HEK293 (cell line): ENCODE results near the gene CPT1C.

Experiments
- CTCF ChIA-PET: fragments of 350-600 bp; formaldehyde crosslinking; extraction: SDS; loops from one replicate; lab custom pipeline; 2021; ENCODE audit warnings: antibody characterized with exemption; lab: Yijun Ruan, JAX
- POLR2A ChIA-PET: fragments of 300-600 bp; formaldehyde crosslinking; extraction: SDS; loops from one replicate; lab custom pipeline; 2020; ENCODE audit warnings: antibody characterized with exemption, inconsistent platforms; lab: Yijun Ruan, JAX
- H3K27ac ChIP-seq: fragments of 200-500 bp; sonication (Bioruptor generic); 2 replicates; pipeline ENCODE4 v1.5.1; 2014; ENCODE audit warnings: low read depth, low read length, control low read depth, inconsistent platforms; ENCODE audit errors: extremely low read depth
- H3K36me3 ChIP-seq, 2 experiments: fragments of 200-500 bp in 1 of 2; sonication (Bioruptor generic) in 1 of 2; 1 replicate in 1 of 2; 2 replicates in 1 of 2; pipeline ENCODE4 v1.5.1; 2014 to 2017; ENCODE audit warnings: inconsistent platforms in 2 of 2, low read length in 2 of 2; ENCODE audit not compliant: control insufficient read depth in 2 of 2, insufficient read depth in 1 of 2
- H3K4me1 ChIP-seq: fragments of 200-500 bp; sonication (Bioruptor generic); 2 replicates; pipeline ENCODE4 v1.5.1; 2014; ENCODE audit warnings: mild to moderate bottlenecking, low read length, inconsistent platforms; ENCODE audit not compliant: control insufficient read depth, insufficient read depth
- H3K4me3 ChIP-seq: 2 replicates; pipeline ENCODE4 v1.5.1; 2011; ENCODE audit warnings: low read depth, mild to moderate bottlenecking, control low read depth, low read length, moderate library complexity
- H3K9me3 ChIP-seq: fragments of 200-500 bp; sonication (Bioruptor generic); 2 replicates; pipeline ENCODE4 v1.5.1; 2014; ENCODE audit warnings: low read depth, low read length, inconsistent platforms; ENCODE audit not compliant: control insufficient read depth, insufficient read depth
- EGR2 ChIP-seq: fragments of 450-650 bp; formaldehyde crosslinking; IDR thresholded peaks from 2 replicates; pipeline ENCODE4 v1.5.1; 2016; ENCODE audit warnings: low read depth, missing biosample characterization, missing genetic modification characterization
- GLI4 ChIP-seq: fragments of 450-650 bp; formaldehyde crosslinking; IDR thresholded peaks from 2 replicates; pipeline ENCODE4 v1.5.1; 2016; ENCODE audit warnings: missing biosample characterization, missing genetic modification characterization
- GLIS2 ChIP-seq: fragments of 450-650 bp; formaldehyde crosslinking; IDR thresholded peaks from 2 replicates; pipeline ENCODE4 v1.5.1; 2016; ENCODE audit warnings: missing biosample characterization, missing genetic modification characterization
- HIC1 ChIP-seq: fragments of 450-650 bp; formaldehyde crosslinking; IDR thresholded peaks from 2 replicates; pipeline ENCODE4 v1.5.1; 2016; ENCODE audit warnings: missing biosample characterization, missing genetic modification characterization
- KLF10 ChIP-seq: fragments of 450-650 bp; IDR thresholded peaks from 2 replicates; pipeline ENCODE4 v1.5.1; 2018; ENCODE audit warnings: missing biosample characterization, mild to moderate bottlenecking, missing genetic modification characterization
- PRDM1 ChIP-seq: fragments of 450-650 bp; formaldehyde crosslinking; IDR thresholded peaks from 2 replicates; pipeline ENCODE4; 2016; ENCODE audit warnings: missing biosample characterization, missing genetic modification characterization
- REST ChIP-seq: fragments of 450-650 bp; formaldehyde crosslinking; IDR thresholded peaks from 2 replicates; pipeline ENCODE4 v1.5.1; 2016; ENCODE audit warnings: missing biosample characterization, missing genetic modification characterization
- SP7 ChIP-seq: fragments of 450-650 bp; formaldehyde crosslinking; IDR thresholded peaks from 2 replicates; pipeline ENCODE4 v1.5.1; 2016; ENCODE audit warnings: missing biosample characterization, missing genetic modification characterization
- WT1 ChIP-seq: fragments of 450-650 bp; formaldehyde crosslinking; IDR thresholded peaks from 2 replicates; pipeline ENCODE4 v1.5.1; 2016; ENCODE audit warnings: missing biosample characterization, missing genetic modification characterization
- ZFHX2 ChIP-seq: fragments of 450-650 bp; formaldehyde crosslinking; conservative IDR thresholded peaks from 2 replicates; pipeline ENCODE4 v1.5.1; 2016; ENCODE audit warnings: missing biosample characterization, missing genetic modification characterization
- ZNF473 ChIP-seq: fragments of 450-650 bp; formaldehyde crosslinking; IDR thresholded peaks from 2 replicates; pipeline ENCODE4 v1.5.1; 2017; ENCODE audit warnings: missing biosample characterization, missing genetic modification characterization
- ZNF513 ChIP-seq: fragments of 450-650 bp; IDR thresholded peaks from 2 replicates; pipeline ENCODE4 v1.5.1; 2018; ENCODE audit warnings: missing biosample characterization, missing genetic modification characterization
- ZNF561 ChIP-seq: fragments of 450-650 bp; IDR thresholded peaks from 2 replicates; pipeline ENCODE4 v1.5.1; 2018; ENCODE audit warnings: missing biosample characterization, missing genetic modification characterization, borderline replicate concordance
- ZNF623 ChIP-seq: fragments of 450-650 bp; formaldehyde crosslinking; IDR thresholded peaks from 2 replicates; pipeline ENCODE4 v1.5.1; 2016; ENCODE audit warnings: missing biosample characterization, missing genetic modification characterization
- ZNF629 ChIP-seq: fragments of 450-650 bp; formaldehyde crosslinking; IDR thresholded peaks from 2 replicates; pipeline ENCODE4 v1.5.1; 2017; ENCODE audit warnings: missing biosample characterization, missing genetic modification characterization

The CPT1C gene

DNA sequence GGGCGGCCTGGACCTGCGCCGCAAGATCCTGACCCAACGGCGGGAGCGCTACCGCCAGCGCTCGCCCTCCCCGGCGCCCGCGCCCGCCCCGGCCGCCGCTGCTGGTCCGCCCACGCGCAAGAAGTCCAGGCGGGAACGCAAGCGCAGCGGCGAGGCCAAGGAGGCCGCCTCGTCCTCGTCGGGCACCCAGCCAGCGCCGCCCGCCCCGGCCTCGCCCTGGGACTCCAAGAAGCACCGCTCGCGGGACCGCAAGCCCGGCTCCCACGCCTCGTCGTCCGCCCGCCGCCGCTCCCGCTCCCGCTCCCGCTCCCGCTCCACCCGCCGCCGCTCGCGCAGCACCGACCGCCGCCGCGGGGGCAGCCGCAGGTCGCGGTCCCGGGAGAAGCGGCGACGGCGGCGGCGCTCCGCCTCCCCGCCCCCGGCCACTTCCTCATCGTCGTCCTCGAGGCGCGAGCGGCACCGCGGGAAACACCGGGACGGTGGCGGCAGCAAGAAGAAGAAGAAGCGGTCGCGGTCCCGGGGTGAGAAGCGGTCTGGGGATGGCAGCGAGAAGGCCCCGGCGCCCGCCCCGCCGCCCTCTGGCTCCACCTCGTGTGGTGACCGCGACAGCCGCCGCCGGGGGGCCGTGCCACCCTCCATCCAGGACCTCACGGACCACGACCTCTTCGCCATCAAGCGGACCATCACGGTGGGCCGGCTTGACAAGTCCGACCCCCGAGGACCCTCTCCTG is 38.9 kb upstream of the CPT1C start:
- ChIA-PET CTCF (no interaction called here), POLR2A (no interaction called here)
- Histone ChIP-seq H3K36me3 (peaks cover 67 to 89% of the 10 kb centered on the region in 2 experiments), H3K4me3 (no peak overlapping the region), H3K9me3 (no peaks in the 10 kb centered on the region), H3K27ac (no peak overlapping the region), H3K4me1 (no peaks in the 10 kb centered on the region)
- no peak for TF ChIP-seq ZNF473 (tag by site-specific recombination)
- no peak for TF ChIP-seq GLI4 (tag by site-specific recombination)
- TF ChIP-seq ZNF561: no peak
- no peak for TF ChIP-seq REST
- TF ChIP-seq PRDM1 (tag by site-specific recombination): no peak
- no peak for TF ChIP-seq ZNF623
- no peak for TF ChIP-seq KLF10 (tag by site-specific recombination)
- TF ChIP-seq SP7 (tag by site-specific recombination): no peak

- Histone ChIP-seq H3K4me1 (no peaks in the 10 kb centered on the region), H3K4me3 (no peak overlapping the region), H3K9me3 (no peaks in the 10 kb centered on the region), H3K36me3 (peaks cover 66 to 87% of the 10 kb centered on the region in 2 experiments), H3K27ac (no peak overlapping the region)
- TF ChIP-seq ZNF629 (tag by site-specific recombination) (no peak), REST (0 out of 2 replicates have a peak, but pooled peaks have one; percentile 44)
- CTCF ChIA-PET: interaction anchor here (0.7 kb wide), 1 partner anchor 32 kb away, joined by 3 read pairs; no protein-coding TSS in a partner anchor
- POLR2A ChIA-PET: interaction anchor here (0.6 to 3.7 kb wide), 3 partner anchors 12 to 146 kb away, joined by 3 to 17 read pairs (median 6); partner anchors contain the start of genes BCL2L12, IRF3 and RRAS
These were observed 38.1 kb upstream of the CPT1C start for GRCh38 chr19:49652551-49653465.

DNA sequence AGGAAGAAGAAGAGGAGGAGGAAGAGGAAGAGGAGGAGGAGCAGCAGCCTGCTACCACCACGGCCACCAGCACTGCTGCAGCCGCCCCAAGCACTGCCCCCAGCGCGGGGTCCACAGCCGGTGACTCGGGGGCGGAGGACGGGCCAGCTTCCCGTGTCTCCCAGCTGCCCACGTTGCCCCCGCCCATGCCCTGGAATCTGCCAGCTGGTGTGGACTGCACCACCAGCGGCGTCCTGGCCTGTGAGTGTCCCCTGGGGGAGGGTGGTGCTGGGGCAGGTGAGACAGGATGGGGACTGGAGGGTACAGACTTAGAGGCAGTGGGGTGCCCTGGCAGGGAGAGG is 37.5 kb upstream of the CPT1C start:
- ChIA-PET CTCF (interaction anchor here (0.7 kb wide), 1 partner anchor 32 kb away, joined by 3 read pairs; no protein-coding TSS in a partner anchor), POLR2A (interaction anchor here (0.6 to 3.7 kb wide), 4 partner anchors 11 to 147 kb away, joined by 3 to 17 read pairs (median 8); partner anchors contain the start of genes BCL2L12, IRF3, RRAS and SCAF1)
- H3K36me3 ChIP-seq: peaks cover 61 to 90% of the 10 kb centered on the region in 2 experiments
- no peak overlapping the region for H3K27ac ChIP-seq
- no peaks in the 10 kb centered on the region for H3K4me1 ChIP-seq
- TF ChIP-seq ZFHX2 (tag by site-specific recombination): peak; percentile 55
- TF ChIP-seq ZNF513 (tag by site-specific recombination): peak; percentile 92
- TF ChIP-seq ZNF561: no peak
- TF ChIP-seq EGR2 (tag by site-specific recombination): peak; percentile 67
- peak; percentile 57; the same call in 1 of the 2 replicates for TF ChIP-seq GLIS2 (tag by site-specific recombination)
- TF ChIP-seq HIC1 (tag by site-specific recombination): peak; percentile 34; the same call in 1 of the 2 replicates
- no peak for TF ChIP-seq WT1 (tag by site-specific recombination)
- H3K4me3 ChIP-seq: no peak overlapping the region
- no peaks in the 10 kb centered on the region for H3K9me3 ChIP-seq
